ENCODE data around the gene ZNF132.

GRCh38 chr19:58398545-58398944 lies 41.4 kb downstream of the ZNF132 start:
- TF ChIP-seq EP300 (IDR thresholded peaks at IDR 0.05) (no peak), CTCF (IDR thresholded peaks at IDR 0.05) (no peak), POLR2AphosphoS5 (IDR thresholded peaks at IDR 0.05) (no peak)

Data from upper lobe of left lung (tissue), 4 donors.